Hematopoietic multipotent progenitor cell treated with erythropoietin and hydrocortisone succinate and interleukin-3 and kit ligand, for 17 days (in vitro differentiated cells): Measurements from ENCODE around the gene GALNT17.

Source experiments
- DNase-seq: peaks from one replicate; pipeline ENCODE4 v3.0.0-alpha.2; 2015; ENCODE audit warnings: low spot score

GALNT17 gene

DNA sequence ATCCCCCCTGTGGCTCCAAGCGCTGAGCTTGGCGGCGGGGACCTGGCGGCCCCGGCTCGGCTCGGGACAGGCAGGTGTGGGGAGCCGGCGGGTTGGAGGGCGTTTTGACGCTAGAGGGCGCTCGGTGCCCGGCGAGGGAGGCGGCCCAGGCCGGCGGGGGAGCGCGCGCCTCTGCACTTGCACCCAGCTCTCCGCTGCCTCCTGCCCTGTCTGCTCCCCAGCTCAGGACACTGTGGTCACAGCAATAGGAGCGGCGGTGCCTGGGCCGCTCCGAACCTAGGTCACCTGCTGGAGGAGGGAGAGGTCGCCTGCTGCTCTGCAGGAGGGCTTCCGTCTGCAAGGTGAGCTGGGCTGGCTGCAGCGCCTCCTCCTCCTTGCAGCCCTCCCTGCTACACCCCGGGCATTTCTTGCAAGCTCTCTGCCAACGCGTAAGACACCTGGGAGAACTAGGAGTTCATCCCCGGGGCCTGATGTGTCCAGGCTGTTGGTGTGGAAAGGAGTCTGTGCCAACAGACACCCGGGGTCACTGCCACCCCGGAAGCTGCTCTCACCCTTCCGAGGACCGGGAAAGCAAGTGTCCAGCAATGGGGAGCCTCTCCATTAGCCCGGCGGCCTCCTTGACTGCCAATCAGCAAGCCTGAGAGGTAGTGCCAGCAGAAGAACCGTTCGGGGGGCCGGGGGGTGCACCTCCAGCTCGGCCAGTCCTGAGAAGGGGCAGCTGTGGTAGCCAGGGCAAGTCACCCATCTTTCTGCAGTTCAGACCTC, 620.4 kb downstream of the GALNT17 start:
- no peak for DNase-seq

GRCh38 chr7:71753236-71753635, 621.3 kb downstream of the GALNT17 start:
- DNase-seq = no peak

DNA sequence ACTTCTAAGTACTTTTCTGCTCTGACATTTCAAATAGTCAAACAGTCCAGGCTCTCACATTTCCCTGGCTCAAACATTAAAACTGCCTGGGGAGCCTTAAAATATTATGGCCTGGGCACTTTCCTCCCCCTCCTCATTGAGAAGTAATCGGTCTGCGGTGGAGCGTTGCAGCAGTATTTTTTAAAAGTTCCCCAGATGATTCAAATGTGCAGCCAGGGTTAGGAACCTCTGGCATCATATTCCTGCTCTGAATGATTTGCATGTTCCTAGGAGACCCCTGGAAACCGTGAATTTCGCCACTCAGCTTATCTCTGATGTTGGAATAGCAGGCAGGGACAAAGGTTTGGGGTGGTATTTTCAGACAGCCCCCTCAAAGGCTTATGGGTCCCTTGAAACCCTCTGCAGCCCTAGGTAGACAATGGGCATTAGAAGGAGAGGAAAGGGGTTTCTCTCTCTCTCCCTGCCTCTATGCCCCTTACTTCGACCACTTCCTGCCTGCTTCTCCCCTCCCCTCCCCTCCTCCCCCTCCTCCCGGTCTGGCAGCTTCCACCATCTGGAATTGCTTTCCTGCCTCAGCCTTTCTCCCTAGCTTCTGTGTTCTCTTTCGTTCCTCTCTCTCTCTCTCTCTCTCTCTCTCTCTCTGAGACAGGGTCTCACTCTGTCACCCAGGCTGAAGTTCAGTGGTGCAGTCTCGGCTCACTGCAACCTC, 622.2 kb downstream of the GALNT17 start:
- DNase-seq = no peak

DNA sequence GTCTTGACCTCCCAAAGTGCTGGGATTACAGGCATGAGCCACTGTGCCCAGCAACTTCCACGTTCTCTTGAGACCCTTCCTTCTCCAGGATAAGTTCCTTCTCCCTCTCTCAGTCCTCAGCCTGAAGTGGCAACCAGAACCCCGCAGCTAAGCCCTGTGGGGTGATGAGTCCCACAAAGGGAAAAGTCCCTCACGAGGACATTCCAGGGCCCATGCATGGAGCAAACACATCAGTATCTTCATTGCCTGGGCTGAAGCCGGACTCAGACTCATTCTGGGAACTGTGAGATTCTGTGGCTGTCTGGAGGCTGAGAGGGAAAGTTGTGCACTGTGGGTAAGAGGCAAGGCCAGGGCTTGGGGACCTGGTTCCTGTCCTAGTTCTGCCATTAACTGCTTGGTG, 622.9 kb downstream of the GALNT17 start:
- DNase-seq = no peak

DNA sequence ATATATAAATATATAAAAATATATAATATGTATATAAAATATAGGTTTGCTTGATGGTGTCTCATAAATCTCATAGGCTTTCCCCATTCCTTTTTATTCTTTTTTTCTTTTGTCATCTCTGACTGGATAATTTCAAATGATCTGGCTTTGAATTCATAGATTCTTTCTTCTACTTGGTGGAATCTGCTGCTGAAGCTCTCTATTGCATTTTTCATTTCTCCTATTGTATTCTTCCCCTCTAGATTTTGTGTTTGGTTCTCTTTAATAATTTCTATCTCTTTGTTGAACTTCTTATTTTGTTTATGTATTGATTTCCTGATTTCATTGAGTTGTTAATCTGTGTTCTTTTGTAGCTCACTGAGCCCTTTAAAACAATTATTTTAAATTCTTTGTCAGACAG, 629.4 kb downstream of the GALNT17 start:
- DNase-seq = no peak
